HG03097 (cell line): ENCODE data around the gene PLCD1.
"Not testable (repeated sequence)": the region's sequence is repeated elsewhere in the genome, so short reads cannot be mapped to it uniquely, and the experiment has no call there.

Experiments used
- ATAC-seq: cut with Tn5 transposase; IDR thresholded peaks from one replicate; pipeline ENCODE4 v1.9.1; 2021; ENCODE audit not compliant: unreplicated experiment, low FRiP score

PLCD1 gene

GRCh38 chr3:38029400-38030125 lies at the start of gene PLCD1:
Gene PLCD1, minus strand, starts transcription at chr3:38029642. Its CDS starts 103 bp downstream, at chr3:38029539.
- no peak for ATAC-seq

DNA sequence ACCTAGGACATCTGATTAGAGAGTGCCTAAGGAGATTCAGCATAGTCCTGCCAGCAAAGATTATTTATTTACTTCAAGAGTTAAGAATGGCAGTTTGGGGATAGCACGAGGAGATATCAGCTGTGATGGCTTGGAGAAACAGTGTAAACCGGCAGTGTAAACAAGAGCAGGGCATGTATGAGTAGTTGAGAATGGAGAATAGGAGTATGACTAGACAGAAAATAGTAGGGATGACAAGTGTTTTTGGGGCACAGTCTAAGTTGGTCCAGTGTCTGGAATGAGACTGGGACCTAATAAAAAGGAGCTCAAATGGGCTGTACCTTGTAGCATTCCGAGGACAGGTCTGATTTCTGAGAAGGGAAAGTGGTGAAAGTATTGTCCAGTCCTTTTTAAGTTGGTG lies 47.6 kb upstream of the PLCD1 start:
- ATAC-seq = not testable (repeated sequence)

DNA sequence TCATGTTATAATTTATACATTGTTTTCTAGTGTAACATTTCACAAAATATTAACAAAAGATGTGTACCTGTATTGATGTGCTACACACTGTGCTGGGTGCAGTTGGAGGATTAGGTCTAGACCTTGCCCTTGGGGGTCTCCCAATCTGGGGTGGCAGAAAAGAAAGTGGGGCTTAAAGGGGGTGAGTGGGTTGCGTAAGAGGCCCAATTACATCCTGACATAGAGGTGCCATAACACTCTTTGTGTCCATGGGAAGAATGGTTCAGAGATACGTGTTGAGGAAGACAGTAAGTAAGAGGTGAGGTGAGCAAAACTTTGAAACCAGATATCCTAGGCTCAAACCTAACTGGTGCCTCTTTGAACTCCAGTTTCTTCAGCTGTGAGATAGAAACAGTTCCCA lies 40.6 kb upstream of the PLCD1 start:
- ATAC-seq = no peak

GRCh38 chr3:38067508-38068233 lies 38.2 kb upstream of the PLCD1 start:
- ATAC-seq = no peak

- not testable (repeated sequence) for ATAC-seq
Observed at GRCh38 chr3:38064453-38064852, 35.0 kb upstream of the PLCD1 start.

GRCh38 chr3:38062809-38063208 lies 33.4 kb upstream of the PLCD1 start:
- no peak for ATAC-seq

GRCh38 chr3:38059591-38059990 lies 30.1 kb upstream of the PLCD1 start:
- no peak for ATAC-seq

GRCh38 chr3:38059148-38059547 lies 29.7 kb upstream of the PLCD1 start:
- no peak for ATAC-seq

- ATAC-seq = no peak
Observed at GRCh38 chr3:38054499-38055001, 25.1 kb upstream of the PLCD1 start.

DNA sequence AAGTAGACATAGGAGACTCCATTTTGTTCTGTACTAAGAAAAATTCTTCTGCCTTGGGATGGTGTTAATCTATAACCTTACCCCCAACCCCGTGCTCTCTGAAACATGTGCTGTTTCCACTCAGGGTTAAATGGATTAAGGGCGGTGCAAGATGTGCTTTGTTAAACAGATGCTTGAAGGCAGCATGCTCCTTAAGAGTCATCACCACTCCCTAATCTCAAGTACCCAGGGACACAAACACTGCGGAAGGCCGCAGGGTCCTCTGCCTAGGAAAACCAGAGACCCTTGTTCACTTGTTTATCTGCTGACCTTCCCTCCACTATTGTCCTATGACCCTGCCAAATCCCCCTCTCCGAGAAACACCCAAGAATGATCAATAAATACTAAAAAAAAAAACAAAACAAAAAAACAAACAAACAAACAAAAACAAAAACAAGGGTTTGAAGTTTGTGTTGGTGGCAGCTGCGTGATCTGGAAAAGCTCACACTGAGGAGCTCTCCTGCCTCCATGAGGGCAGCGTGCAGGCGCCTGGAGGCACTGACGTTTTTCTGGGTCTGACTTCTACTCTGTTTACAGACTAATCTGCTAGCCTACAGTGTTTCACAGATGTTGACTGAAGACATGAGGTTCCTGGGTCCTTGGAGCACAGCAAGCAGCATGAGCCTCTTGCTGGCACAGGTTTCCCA lies 24.5 kb upstream of the PLCD1 start:
- ATAC-seq = not testable (repeated sequence)

DNA sequence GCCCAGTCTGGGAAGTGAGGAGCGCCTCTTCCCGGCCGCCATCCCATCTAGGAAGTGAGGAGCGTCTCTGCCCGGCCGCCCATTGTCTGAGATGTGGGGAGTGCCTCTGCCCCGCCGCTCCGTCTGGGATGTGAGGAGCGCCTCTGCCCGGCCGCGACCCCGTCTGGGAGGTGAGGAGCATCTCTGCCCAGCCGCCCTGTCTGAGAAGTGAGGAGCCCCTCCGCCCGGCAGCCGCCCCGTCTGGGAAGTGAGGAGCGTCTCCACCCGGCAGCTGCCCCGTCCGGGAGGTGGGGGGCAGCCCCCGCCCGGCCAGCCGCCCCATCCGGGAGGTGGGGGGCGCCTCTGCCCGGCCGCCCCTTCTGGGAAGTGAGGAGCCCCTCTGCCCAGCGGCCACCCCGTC lies 23.8 kb upstream of the PLCD1 start:
- ATAC-seq = not testable (repeated sequence)

GRCh38 chr3:38051131-38051530 lies 21.7 kb upstream of the PLCD1 start:
- ATAC-seq = no peak

- no peak for ATAC-seq
Observed at GRCh38 chr3:38049358-38050126, 20.1 kb upstream of the PLCD1 start.

- no peak for ATAC-seq
Observed at GRCh38 chr3:38047896-38048295, 18.5 kb upstream of the PLCD1 start.

GRCh38 chr3:38046821-38047220 lies 17.4 kb upstream of the PLCD1 start:
- ATAC-seq = no peak

DNA sequence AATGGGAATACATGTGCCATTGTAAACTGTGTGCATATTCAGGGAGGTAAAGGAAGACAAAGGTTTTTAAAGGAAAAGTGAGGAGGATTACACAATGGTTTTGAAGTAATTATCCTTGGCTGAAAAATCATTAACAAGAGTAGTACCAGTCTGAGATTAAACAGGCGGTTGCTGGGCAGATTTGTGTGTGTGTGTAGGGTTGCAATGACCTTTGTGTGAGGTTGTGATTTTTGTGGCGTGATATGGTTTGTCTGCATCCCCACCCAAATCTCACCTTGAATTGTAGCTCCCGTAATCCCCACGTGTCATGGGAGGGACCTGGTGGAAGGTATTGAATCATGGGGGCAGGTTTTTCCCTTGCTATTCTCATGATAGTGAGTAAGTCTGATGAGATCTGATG lies 16.6 kb upstream of the PLCD1 start:
- no peak for ATAC-seq

GRCh38 chr3:38043486-38043885 lies 14.0 kb upstream of the PLCD1 start:
- no peak for ATAC-seq

- no peak for ATAC-seq
Observed at GRCh38 chr3:38040401-38040800, 11.0 kb upstream of the PLCD1 start.

- no peak for ATAC-seq
Observed at GRCh38 chr3:38039899-38040261, 10.4 kb upstream of the PLCD1 start.

DNA sequence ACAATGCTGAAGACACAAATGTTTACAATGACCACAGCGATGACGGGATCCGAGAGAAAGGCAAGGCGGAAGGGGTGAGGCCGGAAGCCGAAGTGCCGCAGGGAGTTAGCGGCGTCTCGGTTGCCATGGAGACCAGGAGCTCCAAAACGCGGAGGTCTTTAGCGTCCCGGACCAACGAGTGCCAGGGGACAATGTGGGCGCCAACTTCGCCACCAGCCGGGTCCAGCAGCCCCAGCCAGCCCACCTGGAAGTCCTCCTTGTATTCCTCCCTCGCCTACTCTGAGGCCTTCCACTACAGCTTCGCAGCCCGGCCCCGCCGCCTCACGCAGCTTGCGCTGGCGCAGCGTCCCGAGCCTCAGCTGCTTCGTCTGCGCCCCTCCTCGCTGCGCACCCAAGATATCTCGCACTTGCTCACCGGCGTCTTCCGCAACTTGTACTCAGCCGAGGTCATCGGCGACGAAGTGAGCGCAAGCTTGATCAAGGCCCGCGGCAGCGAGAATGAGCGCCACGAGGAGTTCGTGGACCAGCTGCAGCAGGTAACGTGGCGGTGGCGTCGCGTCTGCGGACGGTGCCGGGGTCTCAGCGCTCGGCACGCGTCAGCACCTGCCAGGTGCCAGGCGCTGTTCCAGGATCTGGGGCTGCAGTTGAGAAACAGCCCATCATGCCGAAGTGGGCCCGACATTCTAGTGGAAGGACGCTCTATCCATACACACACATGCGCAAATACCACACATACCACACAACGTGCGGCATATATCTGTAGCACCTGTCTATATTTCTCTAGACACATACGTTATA lies 9.9 kb upstream of the PLCD1 start, which contains the start of gene DLEC1:
Gene DLEC1, plus strand, starts transcription at position 108 of the 798 bp plus-strand sequence. Its CDS starts 18 bp downstream, at position 126.
- peak; percentile 93 for ATAC-seq
